Measurements from ENCODE around the gene FAM222A.

- TF ChIP-seq CTCF (tag by site-specific recombination; IDR thresholded peaks at IDR 0.05) (no peak), ZNF274 (IDR thresholded peaks at IDR 0.05; ENCODE audit: low read length) (no peak), ZNF274 (tag by site-specific recombination; IDR thresholded peaks at IDR 0.05; ENCODE audit: borderline replicate concordance) (no peak), ZNF121 (tag by site-specific recombination; IDR thresholded peaks at IDR 0.05) (no peak), ZFP41 (tag by site-specific recombination; IDR thresholded peaks at IDR 0.05; ENCODE audit: borderline replicate concordance) (no peak), ZBTB49 (tag by site-specific recombination; IDR thresholded peaks at IDR 0.05; ENCODE audit: low read depth) (no peak), AEBP2 (tag by site-specific recombination; IDR thresholded peaks at IDR 0.05; ENCODE audit: borderline replicate concordance) (no peak)
Observed at GRCh38 chr12:109698820-109699219, 14.8 kb upstream of the FAM222A start.

Measured in HEK293 (cell line).